ENCODE measurements around the gene UBE2H.
"Not testable (repeated sequence)": the region's sequence is repeated elsewhere in the genome, so short reads cannot be mapped to it uniquely, and the experiment has no call there.

Gene UBE2H

DNA sequence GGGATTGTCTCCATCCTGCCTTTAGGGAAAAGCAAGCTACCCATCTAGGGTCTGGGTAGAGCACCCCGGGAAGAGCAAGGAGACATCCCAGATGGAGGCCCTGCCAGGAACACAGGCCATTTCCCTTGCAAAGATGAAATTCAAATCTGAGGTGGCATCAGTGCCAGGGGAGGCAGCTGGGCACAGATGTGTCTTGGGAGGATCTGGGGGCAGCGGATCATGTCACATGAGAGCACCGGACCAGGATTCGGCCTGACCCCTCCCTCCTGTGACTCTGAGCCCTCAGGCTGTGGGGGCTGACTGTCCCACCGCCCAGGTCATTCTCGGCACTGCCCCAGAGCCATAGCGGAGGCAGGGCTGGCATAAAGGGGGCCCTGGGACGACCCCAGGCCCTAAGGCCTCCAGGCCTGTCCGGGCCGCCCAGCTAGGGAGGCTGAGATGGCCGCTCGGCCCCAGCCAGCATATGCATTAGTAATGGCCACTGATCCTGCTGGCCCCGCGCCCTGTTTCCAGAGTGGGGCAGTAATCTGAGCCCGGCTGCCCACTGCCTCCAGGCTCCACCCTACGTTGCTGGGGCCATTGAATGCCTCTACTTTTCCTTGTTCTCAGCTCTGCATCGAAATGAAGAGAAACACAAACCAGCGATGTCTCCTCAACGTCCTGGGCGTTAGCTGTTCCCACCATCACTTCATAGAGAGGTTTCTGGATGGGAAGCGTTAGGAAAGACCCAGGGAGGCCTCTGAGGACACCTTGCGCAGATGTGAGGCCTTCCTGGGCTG lies 148.5 kb downstream of the UBE2H start:
- Histone ChIP-seq H3K4me3 (ENCODE audit: insufficient read depth, low read depth, low read length, poor library complexity, severe bottlenecking) (no peak overlapping the region), H3K36me3 (ENCODE audit: control insufficient read depth, insufficient read depth, low read length) (no peaks in the 10 kb centered on the region), H3K27me3 (replicated peaks; ENCODE audit: control insufficient read depth, insufficient read depth, low read length, poor library complexity, severe bottlenecking) (no peaks in the 10 kb centered on the region), H3K27ac (ENCODE audit: insufficient read depth, low read length, poor library complexity, severe bottlenecking) (no peak overlapping the region), H3K4me1 (ENCODE audit: control insufficient read depth, insufficient read depth, low read length, poor library complexity, severe bottlenecking) (no peaks in the 10 kb centered on the region), H3K9me3 (ENCODE audit: control insufficient read depth, low read length) (no peaks in the 10 kb centered on the region)
- DNase-seq = no peak

DNA sequence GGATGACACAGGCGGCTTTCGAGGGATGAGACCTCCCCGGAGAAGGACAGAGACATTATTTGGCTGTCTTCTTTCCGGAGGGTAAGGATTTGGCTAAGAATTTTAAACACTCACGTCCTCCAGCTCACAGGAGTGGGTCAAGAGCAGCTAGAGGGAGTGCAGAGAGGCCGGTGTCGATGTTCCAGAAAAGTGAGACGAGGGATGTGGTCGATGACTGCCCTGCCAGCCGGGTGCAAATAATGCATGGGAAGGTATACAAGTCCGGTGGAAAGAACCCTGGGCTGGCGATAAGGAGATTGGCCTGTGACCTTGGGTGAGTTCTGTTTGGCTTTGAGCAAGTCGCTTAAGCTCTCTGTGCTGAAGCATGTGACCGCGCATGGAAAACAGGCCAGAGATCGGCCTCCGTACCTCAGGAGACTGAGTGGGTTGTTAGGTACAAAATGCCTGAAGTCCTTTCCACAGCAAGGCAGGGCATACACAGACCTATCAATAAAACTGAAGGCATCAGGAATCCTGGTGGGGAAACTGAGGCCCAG lies 149.1 kb downstream of the UBE2H start:
- no peak overlapping the region for H3K4me3 ChIP-seq (ENCODE audit: insufficient read depth, low read depth, low read length, poor library complexity, severe bottlenecking)
- no peaks in the 10 kb centered on the region for H3K27me3 ChIP-seq (replicated peaks; ENCODE audit: control insufficient read depth, insufficient read depth, low read length, poor library complexity, severe bottlenecking)
- no peak for DNase-seq
- no peaks in the 10 kb centered on the region for H3K9me3 ChIP-seq (ENCODE audit: control insufficient read depth, low read length)
- H3K4me1 ChIP-seq (ENCODE audit: control insufficient read depth, insufficient read depth, low read length, poor library complexity, severe bottlenecking) = no peaks in the 10 kb centered on the region
- no peaks in the 10 kb centered on the region for H3K36me3 ChIP-seq (ENCODE audit: control insufficient read depth, insufficient read depth, low read length)
- no peak overlapping the region for H3K27ac ChIP-seq (ENCODE audit: insufficient read depth, low read length, poor library complexity, severe bottlenecking)

DNA sequence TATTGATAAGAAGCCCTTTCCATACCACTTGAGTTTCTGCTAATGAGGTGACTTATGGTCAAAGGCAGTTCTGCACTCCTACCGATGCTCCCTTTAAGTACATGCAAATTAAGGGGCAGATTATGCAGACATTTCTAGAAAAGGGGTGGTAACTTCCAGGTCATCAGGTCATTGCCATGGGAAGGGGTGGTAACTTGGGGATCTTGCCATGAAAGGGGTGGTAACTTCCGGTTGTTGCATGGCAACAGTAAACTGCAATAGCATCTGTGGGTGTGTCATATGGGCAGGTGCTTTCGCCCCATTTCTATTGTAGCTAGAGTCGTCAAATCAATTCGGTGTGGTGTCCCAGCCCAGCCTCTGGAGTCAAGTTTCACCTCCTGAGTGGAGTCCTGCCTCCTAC lies 150.9 kb downstream of the UBE2H start:
- H3K27me3 ChIP-seq (replicated peaks; ENCODE audit: control insufficient read depth, insufficient read depth, low read length, poor library complexity, severe bottlenecking) = no peaks in the 10 kb centered on the region
- DNase-seq = no peak
- H3K27ac ChIP-seq (ENCODE audit: insufficient read depth, low read length, poor library complexity, severe bottlenecking) = no peak overlapping the region
- H3K4me1 ChIP-seq (ENCODE audit: control insufficient read depth, insufficient read depth, low read length, poor library complexity, severe bottlenecking) = no peaks in the 10 kb centered on the region
- no peak overlapping the region for H3K4me3 ChIP-seq (ENCODE audit: insufficient read depth, low read depth, low read length, poor library complexity, severe bottlenecking)
- no peaks in the 10 kb centered on the region for H3K9me3 ChIP-seq (ENCODE audit: control insufficient read depth, low read length)
- no peaks in the 10 kb centered on the region for H3K36me3 ChIP-seq (ENCODE audit: control insufficient read depth, insufficient read depth, low read length)

DNA sequence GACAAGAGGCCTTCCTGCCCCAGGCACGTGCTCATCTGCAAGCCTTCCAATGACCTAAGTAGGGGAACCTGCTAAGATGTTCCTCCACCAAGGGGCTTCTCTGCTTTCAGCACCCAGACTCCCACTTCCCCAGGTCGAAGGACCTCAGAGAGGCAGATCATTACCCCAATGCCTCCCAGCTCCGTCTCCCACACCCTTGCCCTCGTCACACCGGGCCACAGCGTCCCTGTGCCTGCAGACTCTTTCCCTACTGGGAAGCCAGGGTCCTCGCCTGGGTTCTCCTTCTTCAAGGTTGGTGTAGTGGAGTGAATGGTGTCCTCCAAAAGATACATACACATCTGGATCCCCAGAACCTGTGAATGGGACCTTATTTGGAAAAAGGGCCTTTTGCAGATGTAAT lies 151.9 kb downstream of the UBE2H start:
- Histone ChIP-seq H3K27me3 (replicated peaks; ENCODE audit: control insufficient read depth, insufficient read depth, low read length, poor library complexity, severe bottlenecking) (no peaks in the 10 kb centered on the region), H3K9me3 (ENCODE audit: control insufficient read depth, low read length) (no peaks in the 10 kb centered on the region), H3K4me3 (ENCODE audit: insufficient read depth, low read depth, low read length, poor library complexity, severe bottlenecking) (no peak overlapping the region), H3K27ac (ENCODE audit: insufficient read depth, low read length, poor library complexity, severe bottlenecking) (no peak overlapping the region), H3K4me1 (ENCODE audit: control insufficient read depth, insufficient read depth, low read length, poor library complexity, severe bottlenecking) (no peaks in the 10 kb centered on the region), H3K36me3 (ENCODE audit: control insufficient read depth, insufficient read depth, low read length) (no peaks in the 10 kb centered on the region)
- DNase-seq = no peak

DNA sequence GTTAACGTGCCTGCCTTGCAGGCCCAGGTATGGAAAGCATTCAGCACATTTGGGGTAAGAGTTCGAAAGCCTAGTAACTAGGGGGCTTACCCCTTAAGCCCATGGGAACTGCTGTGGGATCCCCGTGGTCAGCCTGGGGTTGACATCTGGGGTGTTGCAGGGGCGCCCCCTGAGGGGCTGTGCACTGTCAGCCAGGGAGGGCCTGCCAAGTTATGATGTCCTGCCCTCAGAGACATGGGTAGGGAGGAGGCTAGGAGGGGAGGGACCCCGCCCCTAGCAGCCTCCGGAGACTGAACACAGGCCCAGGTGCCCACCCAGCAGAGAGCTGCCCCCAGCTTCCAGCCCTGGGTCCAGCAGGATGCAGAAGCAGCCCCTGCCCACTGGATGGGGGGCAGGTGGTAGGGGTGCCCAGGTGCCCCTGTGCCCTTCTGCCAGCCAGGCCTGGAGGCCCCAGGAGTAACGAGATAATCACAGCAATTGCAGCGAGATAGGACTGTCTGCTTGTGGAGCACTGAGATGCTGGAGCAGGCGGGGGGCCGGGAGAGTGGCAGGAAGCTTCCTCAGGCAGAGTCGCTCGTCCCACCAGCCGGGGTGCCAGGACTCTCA lies 153.3 kb downstream of the UBE2H start:
- H3K4me3 ChIP-seq (ENCODE audit: insufficient read depth, low read depth, low read length, poor library complexity, severe bottlenecking) = no peak overlapping the region
- no peaks in the 10 kb centered on the region for H3K27me3 ChIP-seq (replicated peaks; ENCODE audit: control insufficient read depth, insufficient read depth, low read length, poor library complexity, severe bottlenecking)
- H3K27ac ChIP-seq (ENCODE audit: insufficient read depth, low read length, poor library complexity, severe bottlenecking) = no peak overlapping the region
- no peaks in the 10 kb centered on the region for H3K9me3 ChIP-seq (ENCODE audit: control insufficient read depth, low read length)
- H3K4me1 ChIP-seq (ENCODE audit: control insufficient read depth, insufficient read depth, low read length, poor library complexity, severe bottlenecking) = no peaks in the 10 kb centered on the region
- DNase-seq = no peak
- no peaks in the 10 kb centered on the region for H3K36me3 ChIP-seq (ENCODE audit: control insufficient read depth, insufficient read depth, low read length)

DNA sequence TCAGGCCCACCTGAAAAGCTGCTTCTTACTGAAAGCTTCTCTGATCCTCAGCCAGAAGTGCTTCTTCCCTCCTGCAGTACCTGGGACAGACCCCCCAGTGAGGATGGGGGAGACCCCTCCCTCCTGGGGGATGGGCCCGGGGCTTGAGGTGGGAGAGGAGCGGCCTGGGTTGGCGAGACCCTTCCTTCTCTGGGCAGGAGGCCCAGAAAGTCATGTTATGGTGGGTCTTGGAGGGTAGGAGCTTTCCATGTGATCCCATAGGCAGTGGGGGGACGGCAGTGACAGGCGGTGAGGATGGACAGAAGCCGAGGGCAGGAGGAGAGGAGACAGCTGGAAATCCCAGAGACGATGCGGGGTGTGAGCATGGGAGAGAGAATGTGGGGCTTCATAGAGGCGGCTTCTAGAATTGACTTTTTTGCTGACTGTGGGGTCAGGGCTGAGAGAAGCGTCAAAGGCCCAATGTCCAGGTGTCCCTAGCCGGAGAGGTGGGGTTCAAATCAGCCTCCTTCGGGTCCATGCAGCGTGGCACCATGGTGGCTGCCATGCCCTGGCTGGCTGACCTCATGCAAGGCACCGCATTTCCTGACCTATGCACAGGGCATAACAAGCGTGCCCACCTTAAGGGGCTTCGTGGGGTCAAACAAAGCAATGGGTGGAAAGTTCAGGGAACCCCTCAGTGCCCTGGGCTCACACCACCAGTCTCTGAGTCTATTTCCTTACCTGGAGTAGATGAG lies 154.0 kb downstream of the UBE2H start:
- DNase-seq = no peak

DNA sequence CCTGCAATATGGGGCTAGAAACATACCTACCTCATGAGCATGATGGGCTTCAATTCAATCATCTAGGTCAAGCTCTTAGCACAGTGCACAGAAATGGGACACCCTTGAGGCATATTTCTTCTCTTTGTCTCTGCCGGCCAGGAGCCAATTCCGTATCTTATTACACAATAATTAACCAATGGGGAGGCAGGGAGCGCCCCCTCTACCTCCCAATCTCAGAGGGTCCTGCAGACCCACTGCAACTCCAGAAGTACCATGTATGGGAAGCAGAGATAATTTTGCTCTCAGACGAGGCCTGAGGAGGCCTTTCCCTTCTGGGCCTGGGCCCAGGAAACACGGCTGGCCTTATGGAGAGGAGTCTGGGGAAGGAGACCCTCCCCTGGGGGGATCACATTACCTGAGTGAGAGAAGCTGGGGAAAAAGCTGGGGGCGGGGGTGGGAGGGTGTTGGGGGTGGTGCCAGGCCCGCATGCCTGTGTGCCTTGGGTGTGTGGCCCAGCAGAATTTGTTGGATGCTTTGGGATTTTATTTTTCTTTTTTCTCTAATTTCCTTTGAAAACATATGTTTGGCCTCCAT lies 155.5 kb downstream of the UBE2H start:
- H3K27ac ChIP-seq (ENCODE audit: insufficient read depth, low read length, poor library complexity, severe bottlenecking) = no peak overlapping the region
- no peaks in the 10 kb centered on the region for H3K27me3 ChIP-seq (replicated peaks; ENCODE audit: control insufficient read depth, insufficient read depth, low read length, poor library complexity, severe bottlenecking)
- no peak overlapping the region for H3K4me3 ChIP-seq (ENCODE audit: insufficient read depth, low read depth, low read length, poor library complexity, severe bottlenecking)
- no peaks in the 10 kb centered on the region for H3K4me1 ChIP-seq (ENCODE audit: control insufficient read depth, insufficient read depth, low read length, poor library complexity, severe bottlenecking)
- H3K9me3 ChIP-seq (ENCODE audit: control insufficient read depth, low read length) = no peaks in the 10 kb centered on the region
- no peaks in the 10 kb centered on the region for H3K36me3 ChIP-seq (ENCODE audit: control insufficient read depth, insufficient read depth, low read length)
- DNase-seq = no peak

More for the DNA sequence above, 154.0 kb downstream of the UBE2H start:
- Histone ChIP-seq H3K9me3 (ENCODE audit: control insufficient read depth, low read length) (no peaks in the 10 kb centered on the region), H3K36me3 (ENCODE audit: control insufficient read depth, insufficient read depth, low read length) (no peaks in the 10 kb centered on the region), H3K27me3 (replicated peaks; ENCODE audit: control insufficient read depth, insufficient read depth, low read length, poor library complexity, severe bottlenecking) (no peaks in the 10 kb centered on the region), H3K4me3 (ENCODE audit: insufficient read depth, low read depth, low read length, poor library complexity, severe bottlenecking) (no peak overlapping the region), H3K27ac (ENCODE audit: insufficient read depth, low read length, poor library complexity, severe bottlenecking) (no peak overlapping the region), H3K4me1 (ENCODE audit: control insufficient read depth, insufficient read depth, low read length, poor library complexity, severe bottlenecking) (no peaks in the 10 kb centered on the region)

DNA sequence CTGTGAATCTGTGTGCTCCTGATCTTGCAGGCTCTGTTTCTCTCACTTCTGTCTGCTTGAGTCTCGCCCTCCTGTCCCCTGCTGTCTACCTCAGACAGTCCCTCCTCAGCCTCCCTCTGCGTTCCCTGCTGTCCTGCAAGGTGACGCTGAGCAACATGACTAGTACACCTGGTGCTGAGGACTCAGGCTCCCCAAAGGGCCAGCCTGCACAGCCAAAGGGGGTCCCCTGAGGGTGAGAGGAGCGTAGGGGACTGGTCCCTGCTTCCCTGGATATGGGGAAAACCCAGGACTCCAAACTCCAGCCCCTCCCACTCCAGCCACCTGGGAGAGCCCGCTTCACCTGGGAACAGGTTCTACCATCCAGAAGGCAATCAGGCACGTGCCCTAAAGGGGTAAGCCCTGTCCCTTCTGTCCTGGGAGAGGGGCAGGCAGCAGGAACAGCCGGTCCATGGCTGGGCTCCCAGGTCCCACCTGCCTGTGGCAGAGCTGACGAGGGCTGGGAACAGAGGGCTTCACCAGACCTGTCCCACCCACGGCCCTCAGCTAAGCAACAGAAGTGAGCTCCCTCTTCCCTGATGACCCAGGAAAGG lies 156.5 kb downstream of the UBE2H start:
- no peak for DNase-seq
- H3K9me3 ChIP-seq (ENCODE audit: control insufficient read depth, low read length) = no peaks in the 10 kb centered on the region

DNA sequence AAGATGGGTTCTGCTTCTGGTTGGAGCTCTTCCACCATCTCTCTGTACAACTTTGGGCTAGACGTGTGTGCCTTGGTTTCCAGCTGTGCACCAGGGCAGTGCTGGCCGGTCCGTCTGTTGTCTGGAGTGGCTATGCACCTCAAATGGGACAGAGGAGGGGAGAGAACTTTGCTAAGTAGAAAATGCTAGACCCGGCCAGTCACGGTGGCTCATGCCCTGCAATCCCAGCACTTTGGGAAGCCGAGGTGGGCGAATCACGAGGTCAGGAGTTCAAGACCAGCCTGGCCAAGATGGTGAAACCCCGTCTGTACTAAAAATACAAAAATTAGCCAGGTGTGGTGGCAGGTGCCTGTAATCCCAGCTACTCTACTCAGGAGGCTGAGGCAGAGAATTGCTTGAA lies 158.3 kb downstream of the UBE2H start:
- not testable (repeated sequence) for H3K27me3 ChIP-seq (replicated peaks; ENCODE audit: control insufficient read depth, insufficient read depth, low read length, poor library complexity, severe bottlenecking); DNase-seq; H3K9me3 ChIP-seq (ENCODE audit: control insufficient read depth, low read length); H3K4me3 ChIP-seq (ENCODE audit: insufficient read depth, low read depth, low read length, poor library complexity, severe bottlenecking); H3K36me3 ChIP-seq (ENCODE audit: control insufficient read depth, insufficient read depth, low read length); H3K27ac ChIP-seq (ENCODE audit: insufficient read depth, low read length, poor library complexity, severe bottlenecking); H3K4me1 ChIP-seq (ENCODE audit: control insufficient read depth, insufficient read depth, low read length, poor library complexity, severe bottlenecking)

More for the DNA sequence above, 156.5 kb downstream of the UBE2H start:
- Histone ChIP-seq H3K4me3 (ENCODE audit: insufficient read depth, low read depth, low read length, poor library complexity, severe bottlenecking) (no peak overlapping the region), H3K27me3 (replicated peaks; ENCODE audit: control insufficient read depth, insufficient read depth, low read length, poor library complexity, severe bottlenecking) (no peaks in the 10 kb centered on the region), H3K27ac (ENCODE audit: insufficient read depth, low read length, poor library complexity, severe bottlenecking) (no peak overlapping the region), H3K36me3 (ENCODE audit: control insufficient read depth, insufficient read depth, low read length) (no peaks in the 10 kb centered on the region), H3K4me1 (ENCODE audit: control insufficient read depth, insufficient read depth, low read length, poor library complexity, severe bottlenecking) (no peaks in the 10 kb centered on the region)

Data from effector memory CD4-positive, alpha-beta T cell (primary cell).